Activated CD4-positive, CD25-positive, alpha-beta regulatory T cell treated with anti-CD3 and anti-CD28 coated beads, Interleukin-2, amount 50 U/mL, for 16 hours (primary cell): ENCODE results near the gene CD6.

Experiments used
- DNase-seq: peaks from one replicate; pipeline ENCODE4 v3.0.0-alpha.2; 2020; ENCODE audit warnings: low read depth, low spot score

Gene CD6

DNA sequence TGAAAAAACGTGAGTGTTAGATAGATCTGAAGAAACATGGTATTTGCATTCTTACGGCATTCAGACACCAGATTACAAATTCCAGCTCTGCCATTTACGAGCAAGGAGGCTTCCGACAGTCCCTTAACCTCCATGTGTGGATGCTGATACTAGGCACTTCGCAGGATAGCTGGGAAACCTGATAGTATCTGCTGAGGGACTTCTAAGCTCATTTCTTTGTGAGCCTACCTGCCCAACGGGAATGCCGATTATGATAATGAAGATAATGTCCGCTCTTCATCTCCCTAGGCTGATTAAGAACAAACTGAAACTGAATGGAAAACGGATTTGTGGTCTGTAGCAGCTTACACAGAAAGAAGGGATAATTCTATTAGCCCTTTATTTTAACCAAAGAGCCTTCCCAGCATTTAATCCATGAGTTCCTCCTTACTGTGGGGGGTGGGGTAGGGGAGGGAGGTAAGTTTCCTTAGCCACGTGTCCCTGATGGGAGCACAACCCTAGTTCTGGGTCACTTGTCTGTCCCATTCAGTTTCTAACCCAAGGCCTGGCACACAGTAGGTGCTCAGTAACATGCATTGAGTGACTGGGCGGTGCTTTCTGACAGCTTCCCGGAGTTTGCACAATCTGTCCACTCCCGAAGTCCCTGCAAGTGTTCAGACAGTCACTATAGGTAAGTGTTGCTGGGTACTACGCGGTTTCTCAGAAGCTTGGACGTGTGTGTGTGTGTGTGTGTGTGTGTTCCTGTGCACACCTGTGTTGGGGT is 39.2 kb downstream of the CD6 start:
- no peak for DNase-seq

DNA sequence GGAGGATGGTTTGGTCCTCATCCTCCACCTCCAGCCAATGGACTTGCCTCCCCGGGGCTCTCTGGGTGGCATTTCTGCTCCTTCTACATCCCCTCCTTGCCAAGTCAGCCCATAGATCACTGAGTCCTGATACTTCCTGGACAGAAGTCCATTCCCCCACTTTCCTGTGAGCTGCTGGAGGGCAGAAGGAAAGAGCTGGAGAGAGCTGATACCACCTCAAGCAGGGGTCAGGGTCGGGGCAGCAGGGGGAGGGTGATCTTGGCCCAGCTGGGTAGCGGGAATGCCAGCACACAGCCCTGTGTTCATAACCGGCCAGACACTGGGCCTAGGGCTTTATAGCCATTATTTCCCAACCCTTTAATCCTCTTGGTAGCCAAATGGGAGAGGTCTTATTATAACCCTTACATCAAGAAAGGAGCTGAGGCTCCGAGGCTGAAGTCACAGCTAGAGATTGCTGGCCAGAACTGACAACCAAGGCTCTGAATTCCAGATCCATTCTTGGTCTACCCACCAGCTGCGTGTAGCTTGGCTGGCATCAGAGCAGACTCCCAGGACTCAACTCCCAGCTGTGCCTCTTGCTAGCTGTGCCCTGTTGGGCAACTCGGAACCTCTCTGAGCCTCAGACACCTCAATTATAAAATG is 39.9 kb downstream of the CD6 start:
- no peak for DNase-seq

DNA sequence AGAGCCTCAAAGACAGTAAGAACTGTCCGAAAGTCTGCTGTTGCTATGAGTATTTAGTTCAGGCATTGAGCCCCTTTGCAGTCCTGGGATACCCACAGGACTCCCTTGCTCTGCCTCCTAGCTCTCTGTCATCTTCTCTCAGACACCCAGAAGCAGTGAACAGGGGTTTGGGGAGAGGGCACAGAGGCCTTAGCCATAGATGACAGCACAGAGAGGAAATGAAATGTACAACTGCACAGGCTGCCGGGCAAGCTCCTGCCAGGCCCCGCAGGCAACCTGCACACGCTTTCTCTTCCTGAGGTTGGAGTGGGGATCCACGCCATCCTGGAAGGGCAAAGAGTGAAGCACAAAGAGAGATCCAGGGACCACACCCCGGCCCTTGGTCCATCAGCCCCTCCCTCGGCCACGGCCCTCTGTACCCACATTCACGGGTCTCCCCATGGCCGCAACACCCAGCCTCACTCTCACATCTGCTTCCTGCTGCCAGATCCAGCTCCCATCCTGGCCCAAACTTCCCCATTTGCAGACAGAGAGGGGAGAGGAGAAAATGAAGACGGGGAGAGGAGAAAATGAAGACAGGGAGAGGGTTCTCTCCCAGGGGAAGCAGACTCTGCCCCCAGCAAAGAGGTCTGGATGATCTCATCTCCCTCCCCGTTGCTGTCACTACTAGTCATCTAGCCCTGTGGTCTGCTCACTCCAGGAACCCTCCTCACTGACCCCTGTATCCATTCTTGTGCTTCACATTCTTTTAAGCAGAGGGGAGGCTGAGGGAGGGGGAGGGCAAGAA is 40.7 kb downstream of the CD6 start:
- DNase-seq: no peak

DNA sequence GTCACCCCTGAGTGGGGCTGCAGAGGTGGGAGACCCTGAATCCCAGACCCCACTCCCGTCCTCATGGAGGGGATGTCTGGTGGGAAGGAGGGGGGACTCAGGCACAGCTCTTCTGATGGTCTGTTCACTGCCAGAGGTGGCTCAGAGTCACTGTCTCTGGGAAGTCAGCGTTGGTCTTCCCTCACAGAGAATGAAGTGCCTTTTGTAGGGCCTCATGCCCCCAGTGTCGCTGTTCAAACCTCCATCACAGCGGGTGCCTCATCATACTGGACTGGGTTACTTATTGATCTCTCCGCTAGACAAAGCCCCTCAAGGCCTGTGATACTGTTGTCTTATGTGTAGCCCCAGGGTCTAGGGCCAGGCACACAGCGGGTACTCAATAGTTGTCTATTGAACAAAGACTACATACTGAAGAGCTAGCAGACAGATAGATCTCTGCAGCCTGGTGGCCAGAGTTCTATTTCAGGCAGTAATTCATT is 41.3 kb downstream of the CD6 start:
- no peak for DNase-seq

DNA sequence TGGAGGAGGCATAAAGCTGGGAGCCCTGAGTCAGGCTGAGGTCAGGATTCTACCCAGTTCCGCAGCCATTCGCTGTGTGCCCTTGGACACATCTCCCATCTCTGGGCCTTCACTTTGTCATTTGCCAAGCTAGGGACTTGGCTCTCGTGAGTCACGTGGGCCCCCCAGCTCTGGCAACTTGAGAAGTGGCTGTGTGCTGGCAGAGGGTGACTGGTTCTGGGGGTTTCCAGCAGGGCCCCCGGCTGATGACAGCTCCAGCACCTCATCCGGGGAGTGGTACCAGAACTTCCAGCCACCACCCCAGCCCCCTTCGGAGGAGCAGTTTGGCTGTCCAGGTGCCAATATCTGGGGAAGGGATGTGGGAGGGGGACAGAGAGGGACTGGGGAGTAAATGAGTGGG is 46.6 kb downstream of the CD6 start:
- DNase-seq: no peak

DNA sequence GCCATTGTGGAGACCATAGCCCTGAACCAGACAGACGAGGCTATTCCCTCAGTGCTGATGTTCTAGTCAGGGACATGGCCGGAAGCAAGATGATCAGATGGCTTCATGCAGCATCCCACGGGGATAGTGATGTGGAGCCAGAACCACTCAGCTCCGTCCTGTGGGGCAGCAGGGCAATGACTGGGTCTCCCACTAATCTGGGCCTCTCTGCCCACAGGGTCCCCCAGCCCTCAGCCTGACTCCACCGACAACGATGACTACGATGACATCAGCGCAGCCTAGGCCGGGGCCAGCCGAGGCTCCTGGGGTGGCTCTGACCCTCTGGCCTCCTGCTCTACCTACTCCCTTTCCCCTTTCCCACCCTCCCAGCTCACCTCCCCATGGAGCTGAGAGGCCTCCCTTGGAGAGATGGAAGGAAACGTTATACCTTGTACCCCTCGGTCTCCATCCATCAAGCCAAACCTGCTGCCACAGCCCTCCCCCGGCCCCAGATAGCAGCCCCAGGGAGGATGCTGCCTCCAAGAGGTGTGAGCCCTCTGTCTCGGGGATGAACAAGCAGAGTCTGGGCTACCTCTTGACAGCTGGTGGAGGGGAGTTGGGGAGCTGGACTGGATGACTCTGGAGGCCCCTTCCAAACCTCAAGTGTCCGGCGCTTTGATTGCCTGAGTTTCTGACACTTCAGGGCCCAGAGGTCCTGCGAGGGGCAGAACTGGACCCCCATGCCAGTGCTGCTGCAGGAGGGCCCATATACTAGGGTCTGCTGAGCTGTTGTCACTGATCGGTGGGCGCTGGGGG is 47.8 kb downstream of the CD6 start:
- no peak for DNase-seq

DNA sequence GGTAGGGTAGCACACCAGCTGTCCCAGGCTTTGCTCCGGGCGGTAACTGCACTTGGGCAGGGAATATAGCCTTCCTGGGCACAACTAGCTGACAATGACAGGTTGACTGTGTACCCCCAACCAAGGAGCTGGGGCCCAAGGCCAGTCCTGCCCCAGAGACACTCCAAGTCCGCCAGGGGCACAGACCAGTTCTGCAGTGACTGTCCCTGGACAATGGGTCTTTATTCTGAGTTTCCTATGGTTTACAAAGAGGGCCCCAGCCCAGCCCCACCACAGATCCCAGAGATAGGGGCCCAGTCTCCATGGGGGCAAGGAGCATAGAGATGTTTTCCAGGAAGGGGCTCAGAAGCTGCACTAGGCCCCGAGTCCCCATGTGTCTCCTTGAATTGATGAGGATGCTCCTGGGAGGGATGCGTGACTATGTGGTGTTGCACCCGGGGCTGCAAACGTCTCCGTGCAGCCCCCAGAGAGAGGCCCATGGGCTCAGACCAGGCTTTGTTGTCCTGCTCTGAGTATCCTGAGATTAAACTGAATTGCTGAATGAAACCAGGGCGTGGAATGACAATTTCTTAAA is 48.4 kb downstream of the CD6 start:
- DNase-seq: no peak

DNA sequence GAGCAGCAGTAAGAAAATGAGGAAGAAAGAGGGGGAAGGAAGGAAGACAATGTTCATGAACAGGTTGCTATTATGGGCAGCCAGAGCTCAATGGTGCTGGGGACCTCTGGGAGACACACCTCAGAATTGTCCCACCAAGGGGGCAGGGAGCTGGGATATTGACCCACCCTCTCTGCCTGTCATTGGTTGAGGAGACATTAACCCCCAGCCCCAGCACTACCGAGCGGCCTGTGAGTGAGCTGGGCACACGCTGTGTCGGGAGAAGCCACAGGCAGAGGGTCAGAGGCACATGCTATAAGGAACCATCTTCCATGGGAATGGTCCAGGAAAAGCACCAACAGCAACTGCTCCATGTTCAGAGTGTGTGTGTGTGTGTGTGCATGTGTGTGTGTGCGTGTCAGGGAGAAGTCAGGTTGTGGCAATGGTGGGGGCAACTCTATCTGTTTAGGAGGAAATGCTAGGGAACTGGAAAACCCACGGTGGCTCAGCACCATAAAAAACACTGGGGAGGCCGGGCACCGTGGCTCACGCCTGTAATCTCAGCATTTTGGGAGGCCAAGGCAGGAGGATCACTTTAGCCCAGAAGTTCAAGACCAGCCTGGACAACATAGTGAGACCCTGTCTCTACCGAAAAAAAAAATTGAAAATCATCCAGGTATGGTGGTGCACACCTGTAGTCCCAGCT is 49.2 kb downstream of the CD6 start:
- no peak for DNase-seq

DNA sequence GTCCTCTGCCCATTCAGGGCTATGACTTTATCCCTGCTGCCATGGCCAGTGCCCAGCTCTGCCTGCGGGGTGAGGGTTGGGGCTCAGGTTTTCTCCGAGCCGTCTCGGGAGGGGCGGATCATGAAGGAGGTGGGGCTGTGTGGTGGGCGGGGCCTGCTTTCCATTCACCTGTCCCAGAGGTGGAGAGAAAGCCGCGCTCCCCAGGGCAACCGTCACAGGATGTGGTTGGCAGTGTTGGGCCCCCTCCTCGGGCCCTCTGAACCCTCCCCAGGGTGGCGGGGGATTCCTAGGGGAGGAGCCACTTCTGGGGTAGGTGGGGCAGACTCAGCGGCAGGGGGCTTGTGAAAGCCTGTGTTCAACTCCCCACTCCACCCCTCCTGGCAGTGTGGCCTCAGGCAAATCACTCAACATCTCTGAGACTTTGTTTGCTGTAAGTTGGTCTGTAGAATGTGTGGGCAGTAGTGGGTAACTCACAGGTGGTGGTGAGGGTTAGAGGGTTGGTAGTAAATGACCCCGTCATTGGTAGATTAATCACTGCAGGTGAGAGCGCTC is 50.3 kb downstream of the CD6 start:
- DNase-seq: peak; percentile 73

DNA sequence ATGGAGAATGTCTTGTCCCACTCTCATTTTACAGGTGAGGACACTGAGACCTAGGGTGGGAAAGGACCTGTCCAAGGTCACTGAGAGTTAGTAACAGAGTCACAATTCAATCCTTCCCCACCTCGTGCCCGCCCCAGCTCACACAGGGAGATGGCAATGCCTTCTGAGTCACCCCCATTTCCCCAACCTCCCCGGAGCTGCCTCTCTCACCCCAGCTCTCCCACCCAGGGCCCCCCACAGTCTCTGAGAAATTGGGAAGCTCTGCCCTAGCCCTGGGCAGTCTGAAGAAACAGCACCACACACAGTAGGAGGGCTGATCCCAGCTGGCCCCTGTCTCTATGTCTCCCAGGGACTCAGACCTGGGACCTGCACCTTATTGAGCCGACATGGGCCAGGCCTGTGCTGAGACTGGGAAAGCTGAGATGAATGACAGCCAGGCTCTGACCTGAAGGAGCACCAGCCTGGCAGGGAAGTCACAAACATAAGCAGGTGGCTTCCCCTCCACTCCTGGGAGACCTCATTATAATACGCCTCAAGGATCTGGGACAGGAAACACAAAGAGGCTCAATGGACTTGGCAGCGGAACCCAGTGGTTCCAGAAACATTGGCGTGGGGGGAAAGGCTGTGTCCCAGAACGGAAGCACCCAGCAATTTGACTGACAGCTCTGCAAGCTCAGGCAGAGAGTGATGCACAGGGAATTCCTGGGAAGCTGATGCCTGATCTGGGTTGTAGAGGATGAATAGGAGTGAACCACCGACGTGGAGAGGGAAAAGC is 51.0 kb downstream of the CD6 start:
- DNase-seq: no peak

DNA sequence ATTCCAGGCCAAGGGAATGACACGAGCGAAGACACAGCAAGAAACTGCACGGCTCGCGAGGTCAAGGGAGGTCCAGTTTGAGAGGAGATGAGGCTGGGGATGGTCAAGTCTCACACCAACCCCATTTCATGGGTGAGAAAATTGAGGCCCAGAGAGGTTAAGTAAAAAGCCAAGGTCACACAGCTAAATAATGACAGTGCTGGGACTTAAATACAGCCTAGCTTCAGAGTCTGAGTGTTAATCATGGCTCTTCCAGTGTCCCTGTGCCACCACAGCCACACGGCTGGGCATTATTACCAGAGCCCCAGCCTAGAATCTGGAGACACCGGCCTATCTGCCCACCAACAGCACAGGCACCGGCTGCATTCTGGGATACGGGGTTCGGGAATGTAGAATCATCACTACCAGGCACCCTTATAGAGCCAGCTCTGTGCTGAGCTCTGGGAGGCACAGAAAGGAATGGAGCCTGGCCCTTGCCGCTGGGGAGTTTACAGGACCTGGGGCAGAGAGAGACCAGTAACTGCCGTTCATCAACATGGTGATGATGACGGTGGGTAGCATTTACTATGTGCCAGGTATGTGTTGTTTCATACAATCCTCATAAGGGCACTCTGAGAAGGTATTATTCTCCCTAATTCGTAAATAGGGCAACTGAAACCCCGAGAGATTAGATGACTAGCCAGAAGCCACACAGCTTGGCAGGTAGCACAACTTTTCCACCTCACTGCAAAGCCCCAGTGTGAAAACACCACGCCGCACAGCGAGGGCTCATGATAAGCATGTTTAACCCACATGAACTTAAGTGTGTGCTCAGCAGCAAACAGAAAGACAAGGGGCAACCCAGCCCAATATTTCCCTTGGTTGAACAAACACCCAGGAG is 51.8 kb downstream of the CD6 start:
- peak; percentile 52 for DNase-seq

DNA sequence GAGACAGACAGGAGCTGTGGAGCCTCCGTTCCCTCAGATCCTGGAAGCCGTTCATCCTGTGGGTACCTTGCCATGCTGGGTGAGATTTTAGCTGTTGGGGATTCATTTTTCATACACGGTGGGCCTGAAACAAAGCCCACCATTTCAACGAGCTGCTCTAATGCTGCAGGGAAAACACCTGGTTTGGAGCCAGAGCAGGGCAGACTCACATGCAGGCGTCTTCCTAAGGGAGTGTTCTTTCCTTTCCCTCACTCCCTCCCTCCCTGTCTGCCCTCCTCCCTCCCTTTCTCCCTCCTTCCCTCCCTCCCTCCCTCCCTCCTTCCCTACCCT is 52.5 kb downstream of the CD6 start:
- no peak for DNase-seq

DNA sequence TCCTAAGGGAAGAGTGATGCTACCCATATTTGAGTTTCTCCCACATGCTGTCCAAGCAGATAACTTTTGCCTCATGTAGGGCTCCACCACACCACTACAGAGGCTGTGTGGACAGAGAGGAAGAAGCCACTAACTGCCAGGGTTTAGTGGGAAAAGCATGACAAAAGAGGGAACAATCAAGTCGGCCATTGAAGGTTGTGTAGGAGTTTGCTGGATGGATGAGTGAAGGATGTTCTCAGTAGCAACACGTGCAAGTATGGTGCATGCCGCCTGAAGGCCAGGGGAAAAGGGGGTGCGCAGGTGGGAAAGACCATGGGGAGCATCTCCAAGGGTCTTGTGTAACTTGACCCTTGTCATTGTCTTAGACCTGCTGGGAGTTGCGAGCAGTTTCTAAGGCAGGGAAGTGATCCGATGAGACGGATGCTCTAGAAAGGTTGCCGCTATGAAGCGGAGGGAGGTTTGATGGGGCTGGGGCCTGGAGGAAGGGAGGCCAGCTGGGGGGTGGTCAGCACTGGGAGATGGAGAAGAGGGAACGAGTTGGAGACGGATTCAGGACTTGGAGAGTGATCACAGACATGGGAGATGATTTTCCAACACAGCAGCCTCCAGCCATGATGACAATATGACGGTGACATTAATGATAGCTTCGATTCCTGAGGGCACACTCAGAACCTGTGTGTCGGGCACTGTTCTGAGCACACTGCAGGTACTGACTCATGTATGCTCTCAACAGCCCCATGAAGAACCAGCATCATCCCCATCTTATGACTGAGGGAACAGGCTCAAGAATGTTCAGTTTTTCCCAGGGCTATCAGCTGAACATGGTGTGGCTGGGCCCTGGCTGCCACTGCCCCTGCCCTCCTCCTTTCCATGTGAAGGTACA is 53.7 kb downstream of the CD6 start:
- DNase-seq: no peak

DNA sequence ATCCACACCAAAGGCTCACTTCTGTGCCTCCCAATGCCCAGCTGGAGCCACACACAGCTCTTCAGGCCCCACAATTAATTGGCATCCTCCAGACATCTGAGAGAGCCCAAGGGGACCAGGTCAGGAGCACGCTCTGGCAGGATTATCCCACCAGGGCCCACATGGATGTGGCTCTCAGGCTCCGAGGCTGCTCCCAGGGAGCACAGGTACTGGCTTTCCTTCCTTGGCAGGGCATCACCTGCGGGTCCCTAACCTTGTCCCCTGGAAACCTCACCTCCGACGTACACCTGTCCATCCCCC is 54.3 kb downstream of the CD6 start:
- DNase-seq: no peak

DNA sequence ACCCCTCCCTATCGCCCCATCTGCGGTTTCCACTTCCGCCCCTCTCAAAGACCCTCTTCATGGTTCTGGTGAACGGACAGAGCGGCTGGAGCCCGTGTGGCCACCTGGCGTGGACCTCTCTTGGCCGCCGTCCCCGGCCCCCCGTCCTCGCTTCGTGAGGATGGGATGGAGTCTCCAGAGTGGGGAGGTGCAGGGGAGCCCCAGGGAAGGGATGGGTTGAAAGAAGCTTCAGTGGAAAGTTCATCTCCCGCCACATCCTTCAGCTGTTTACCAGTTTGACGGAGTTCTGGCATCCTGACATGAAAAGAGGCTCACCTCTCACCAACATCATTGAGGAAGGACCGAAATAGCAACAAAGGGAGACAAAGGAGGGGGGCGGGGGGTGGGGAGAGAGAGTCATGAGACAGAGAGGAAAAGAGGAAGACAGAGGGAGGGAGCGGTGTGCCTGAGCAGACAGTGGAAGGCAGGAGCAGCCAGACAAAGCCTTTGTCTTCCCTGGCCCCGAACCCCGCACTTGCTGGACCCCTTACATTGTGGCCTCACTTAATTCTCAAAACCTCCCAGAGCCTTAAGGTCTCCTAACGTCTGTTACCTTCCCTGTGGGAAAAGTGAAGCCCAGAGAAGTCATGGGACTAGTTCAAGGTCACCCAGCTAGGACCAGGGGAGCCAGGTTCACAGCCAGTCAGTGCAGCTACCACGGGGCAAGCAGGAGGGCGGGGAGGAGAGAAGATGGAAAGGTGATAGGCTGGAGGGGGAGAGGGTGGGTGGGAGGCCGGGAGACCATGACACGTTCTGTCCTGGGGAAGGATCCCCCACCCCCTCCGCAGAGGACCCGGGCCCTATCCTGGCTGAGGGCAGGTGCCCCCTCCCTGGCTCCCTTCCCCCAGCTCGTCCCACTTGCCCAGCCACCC is 54.9 kb downstream of the CD6 start:
- DNase-seq: no peak

DNA sequence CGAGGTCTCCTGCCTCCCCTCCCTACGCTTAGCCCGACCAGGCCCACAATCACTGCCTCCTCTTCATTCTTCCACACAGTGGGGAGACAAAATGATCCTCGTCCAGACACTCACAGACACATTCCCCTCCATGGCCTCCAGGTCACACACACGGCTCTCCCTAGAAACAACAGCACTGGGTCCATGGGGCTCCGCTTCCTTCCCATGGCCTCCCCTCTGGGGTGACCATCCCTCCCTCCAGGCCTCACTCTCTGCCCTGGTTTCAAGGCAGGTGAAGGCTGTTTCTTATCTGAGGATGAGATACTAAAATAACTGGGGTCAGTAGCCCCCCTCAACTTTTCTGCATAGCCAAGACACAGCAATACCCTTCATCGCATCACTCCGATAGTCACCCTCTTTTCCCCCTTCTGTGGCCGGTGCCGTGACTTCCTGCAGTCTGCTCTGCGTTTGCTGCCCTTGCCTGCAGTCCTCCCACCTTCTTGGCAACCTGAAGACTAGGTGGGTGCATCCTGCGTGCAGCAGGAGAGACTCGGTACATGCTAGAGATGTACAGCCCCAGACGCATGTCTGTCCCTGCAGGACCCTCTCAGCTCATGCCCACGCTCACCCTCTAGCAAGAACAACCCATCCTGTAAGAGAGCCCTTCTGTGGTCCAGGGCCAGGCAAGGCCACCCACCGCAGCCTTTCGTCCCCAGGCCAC is 55.8 kb downstream of the CD6 start:
- DNase-seq: no peak
